GM19455 (cell line): ENCODE results near the gene P2RY8.
"Not testable (repeated sequence)": the region's sequence is repeated elsewhere in the genome, so short reads cannot be mapped to it uniquely, and the experiment has no call there.

Source experiments
- ATAC-seq: cut with Tn5 transposase; IDR thresholded peaks from one replicate; pipeline ENCODE4 v1.9.1; 2021; ENCODE audit not compliant: unreplicated experiment

The P2RY8 gene

GRCh38 chrX:1537031-1537715 lies at the start of gene P2RY8:
P2RY8 (minus strand) TSS chrX:1537185; CDS start chrX:1466558, 70,627 bp downstream.
- peak; percentile 65 for ATAC-seq

- no peak for ATAC-seq
Measured at GRCh38 chrX:1584237-1585011, 47.4 kb upstream of the P2RY8 start.

- ATAC-seq: peak; percentile 63
Measured at GRCh38 chrX:1582686-1583437, 45.9 kb upstream of the P2RY8 start.

GRCh38 chrX:1581132-1581531 lies 44.1 kb upstream of the P2RY8 start:
- ATAC-seq: no peak

- no peak for ATAC-seq
Measured at GRCh38 chrX:1578511-1579173, 41.7 kb upstream of the P2RY8 start.

- no peak for ATAC-seq
Measured at GRCh38 chrX:1577845-1578244, 40.9 kb upstream of the P2RY8 start.

GRCh38 chrX:1576201-1576992 lies 39.4 kb upstream of the P2RY8 start:
- ATAC-seq: no peak

GRCh38 chrX:1574181-1574580 lies 37.2 kb upstream of the P2RY8 start:
- ATAC-seq: not testable (repeated sequence)

GRCh38 chrX:1564750-1565683 lies 28.0 kb upstream of the P2RY8 start:
- peak; percentile 72 for ATAC-seq

GRCh38 chrX:1564077-1564476 lies 27.1 kb upstream of the P2RY8 start:
- not testable (repeated sequence) for ATAC-seq

GRCh38 chrX:1561164-1561563 lies 24.2 kb upstream of the P2RY8 start:
- ATAC-seq: no peak

GRCh38 chrX:1558761-1559468 lies 21.9 kb upstream of the P2RY8 start:
- no peak for ATAC-seq

- ATAC-seq: not testable (repeated sequence)
Measured at GRCh38 chrX:1557442-1557841, 20.5 kb upstream of the P2RY8 start.

- no peak for ATAC-seq
Measured at GRCh38 chrX:1555370-1555769, 18.4 kb upstream of the P2RY8 start.

GRCh38 chrX:1554469-1555210 lies 17.7 kb upstream of the P2RY8 start:
- no peak for ATAC-seq

- no peak for ATAC-seq
Measured at GRCh38 chrX:1551959-1552546, 15.1 kb upstream of the P2RY8 start.

- ATAC-seq: no peak
Measured at GRCh38 chrX:1546691-1547251, 9.8 kb upstream of the P2RY8 start.
